ENCODE measurements around the gene CTSL. TPM values are rescaled to one million over a fixed set of nuclear protein-coding genes. Genes with fewer than 3 reads are reported as not detected.

CTSL gene
- total and polyA plus RNA-seq, 2 of the 13 experiments (the other 11 are each of a cell fraction or from before 2014, with no cell fraction given) = 78.1 to 113 TPM

GRCh38 chr9:87718231-87718630 is 7.7 kb upstream of the CTSL start (continued):
- no peak for TF ChIP-seq ZNF318 (CRISPR knock-in tag; IDR thresholded peaks at IDR 0.05)
- TF ChIP-seq MAZ (IDR thresholded peaks at IDR 0.05; ENCODE audit: borderline replicate concordance, low read depth, low read length) = no peak
- no peak for TF ChIP-seq MAZ (CRISPR knock-in tag; IDR thresholded peaks at IDR 0.05; ENCODE audit: low read depth)
- TF ChIP-seq ZNF577 (CRISPR knock-in tag; IDR thresholded peaks at IDR 0.05; ENCODE audit: borderline replicate concordance, low read depth) = no peak
